ENCODE data around the gene SNX18. TPM values are rescaled to one million over a fixed set of nuclear protein-coding genes. Genes with fewer than 3 reads are reported as not detected.
"Not testable (repeated sequence)": the region's sequence is repeated elsewhere in the genome, so short reads cannot be mapped to it uniquely, and the experiment has no call there.

SNX18 gene
- polyA plus RNA-seq, 1 donor (not counting 4 experiments of a cell fraction or from before 2014, with no cell fraction given), result 7.4 TPM

- Histone ChIP-seq H3K4me1 (ENCODE audit: control insufficient read depth, extremely low read depth, insufficient read depth, low read length) (peaks cover 5% of the 10 kb centered on the region), H3K4me2 (ENCODE audit: control insufficient read depth, extremely low read depth, insufficient read depth, low read depth, low read length) (no peak overlapping the region), H3K9ac (ENCODE audit: control insufficient read depth, extremely low read depth, insufficient read depth, low read length) (no peak overlapping the region), H3K36me3 (ENCODE audit: control insufficient read depth in 2 of 2, extremely low read depth in 1 of 2, insufficient read depth in 2 of 2, low read length in 2 of 2) (no peaks in the 10 kb centered on the region), H3K9me3 (ENCODE audit: control insufficient read depth, low read depth, low read length) (no peaks in the 10 kb centered on the region), H3K9me1 (ENCODE audit: control insufficient read depth, extremely low read depth, insufficient read depth, low read length) (no peaks in the 10 kb centered on the region), H4K20me1 (ENCODE audit: control insufficient read depth, extremely low read depth, insufficient read depth, low read length) (no peaks in the 10 kb centered on the region), H3K27ac (ENCODE audit: control insufficient read depth, insufficient read depth, low read length) (no peak overlapping the region), H3K27me3 (ENCODE audit: control insufficient read depth, extremely low read depth, insufficient read depth, low read length) (no peaks in the 10 kb centered on the region), H2AFZ (ENCODE audit: control insufficient read depth, low read length) (no peak overlapping the region), H3K79me2 (ENCODE audit: control insufficient read depth, insufficient read depth, low read length) (peaks cover 5% of the 10 kb centered on the region), H3K4me3 (ENCODE audit: control insufficient read depth in 2 of 3, extremely low read depth in 1 of 3, insufficient read depth in 2 of 3, low read depth in 1 of 3, low read length in 3 of 3) (no peak overlapping the region)
- no peak for FAIRE-seq
- TF ChIP-seq CTCF (optimal IDR thresholded peaks at IDR 0.05 in 1 of 3, IDR thresholded peaks at IDR 0.05 in 1 of 3, conservative IDR thresholded peaks at IDR 0.05 in 1 of 3; ENCODE audit: extremely low read depth in 1 of 3, insufficient read depth in 2 of 3, low read length in 3 of 3) (no peak), EZH2 (IDR thresholded peaks at IDR 0.05; ENCODE audit: low read length) (no peak)
- dilution Hi-C loops (cut with MboI; ENCODE audit: extremely low pct_ligation_motif_present, low sequenced_read_pairs), result no loop called here
- no peak for DNase-seq (ENCODE audit: low read depth, low spot score)
These were observed 16.8 kb downstream of the SNX18 start for GRCh38 chr5:54534191-54535004.

- Histone ChIP-seq H3K27me3 (ENCODE audit: control insufficient read depth, extremely low read depth, insufficient read depth, low read length) (no peaks in the 10 kb centered on the region), H3K4me2 (ENCODE audit: control insufficient read depth, extremely low read depth, insufficient read depth, low read depth, low read length) (no peak overlapping the region), H3K27ac (ENCODE audit: control insufficient read depth, insufficient read depth, low read length) (no peak overlapping the region), H3K9me1 (ENCODE audit: control insufficient read depth, extremely low read depth, insufficient read depth, low read length) (no peaks in the 10 kb centered on the region), H3K4me1 (ENCODE audit: control insufficient read depth, extremely low read depth, insufficient read depth, low read length) (peaks cover 5% of the 10 kb centered on the region), H4K20me1 (ENCODE audit: control insufficient read depth, extremely low read depth, insufficient read depth, low read length) (no peaks in the 10 kb centered on the region), H3K9me3 (ENCODE audit: control insufficient read depth, low read depth, low read length) (no peaks in the 10 kb centered on the region), H2AFZ (ENCODE audit: control insufficient read depth, low read length) (no peak overlapping the region), H3K36me3 (ENCODE audit: control insufficient read depth in 2 of 2, extremely low read depth in 1 of 2, insufficient read depth in 2 of 2, low read length in 2 of 2) (no peaks in the 10 kb centered on the region), H3K79me2 (ENCODE audit: control insufficient read depth, insufficient read depth, low read length) (peaks cover 5% of the 10 kb centered on the region), H3K4me3 (ENCODE audit: control insufficient read depth in 2 of 3, extremely low read depth in 1 of 3, insufficient read depth in 2 of 3, low read depth in 1 of 3, low read length in 3 of 3) (no peak overlapping the region), H3K9ac (ENCODE audit: control insufficient read depth, extremely low read depth, insufficient read depth, low read length) (no peak overlapping the region)
- FAIRE-seq (no peak), DNase-seq (ENCODE audit: low read depth, low spot score) (no peak)
- TF ChIP-seq EZH2 (IDR thresholded peaks at IDR 0.05; ENCODE audit: low read length), result no peak
- TF ChIP-seq CTCF (optimal IDR thresholded peaks at IDR 0.05 in 1 of 3, IDR thresholded peaks at IDR 0.05 in 1 of 3, conservative IDR thresholded peaks at IDR 0.05 in 1 of 3; ENCODE audit: extremely low read depth in 1 of 3, insufficient read depth in 2 of 3, low read length in 3 of 3), result no peak
- dilution Hi-C loops (cut with MboI; ENCODE audit: extremely low pct_ligation_motif_present, low sequenced_read_pairs), result no loop called here
These were observed 17.7 kb downstream of the SNX18 start for GRCh38 chr5:54535149-54535844.

GRCh38 chr5:54536375-54536774 is 18.8 kb downstream of the SNX18 start:
- H3K4me2 ChIP-seq (ENCODE audit: control insufficient read depth, extremely low read depth, insufficient read depth, low read depth, low read length); H3K36me3 ChIP-seq (ENCODE audit: control insufficient read depth in 2 of 2, extremely low read depth in 1 of 2, insufficient read depth in 2 of 2, low read length in 2 of 2); H4K20me1 ChIP-seq (ENCODE audit: control insufficient read depth, extremely low read depth, insufficient read depth, low read length); H3K4me3 ChIP-seq (ENCODE audit: control insufficient read depth in 2 of 3, extremely low read depth in 1 of 3, insufficient read depth in 2 of 3, low read depth in 1 of 3, low read length in 3 of 3); DNase-seq (ENCODE audit: low read depth, low spot score); FAIRE-seq; H2AFZ ChIP-seq (ENCODE audit: control insufficient read depth, low read length); dilution Hi-C loops (cut with MboI; ENCODE audit: extremely low pct_ligation_motif_present, low sequenced_read_pairs); H3K9me3 ChIP-seq (ENCODE audit: control insufficient read depth, low read depth, low read length); H3K9me1 ChIP-seq (ENCODE audit: control insufficient read depth, extremely low read depth, insufficient read depth, low read length); H3K4me1 ChIP-seq (ENCODE audit: control insufficient read depth, extremely low read depth, insufficient read depth, low read length); H3K27ac ChIP-seq (ENCODE audit: control insufficient read depth, insufficient read depth, low read length); H3K27me3 ChIP-seq (ENCODE audit: control insufficient read depth, extremely low read depth, insufficient read depth, low read length); H3K79me2 ChIP-seq (ENCODE audit: control insufficient read depth, insufficient read depth, low read length); H3K9ac ChIP-seq (ENCODE audit: control insufficient read depth, extremely low read depth, insufficient read depth, low read length): not testable (repeated sequence)

Measured in keratinocyte (primary cell).